ENCODE measurements around the gene SUN2.

DNA sequence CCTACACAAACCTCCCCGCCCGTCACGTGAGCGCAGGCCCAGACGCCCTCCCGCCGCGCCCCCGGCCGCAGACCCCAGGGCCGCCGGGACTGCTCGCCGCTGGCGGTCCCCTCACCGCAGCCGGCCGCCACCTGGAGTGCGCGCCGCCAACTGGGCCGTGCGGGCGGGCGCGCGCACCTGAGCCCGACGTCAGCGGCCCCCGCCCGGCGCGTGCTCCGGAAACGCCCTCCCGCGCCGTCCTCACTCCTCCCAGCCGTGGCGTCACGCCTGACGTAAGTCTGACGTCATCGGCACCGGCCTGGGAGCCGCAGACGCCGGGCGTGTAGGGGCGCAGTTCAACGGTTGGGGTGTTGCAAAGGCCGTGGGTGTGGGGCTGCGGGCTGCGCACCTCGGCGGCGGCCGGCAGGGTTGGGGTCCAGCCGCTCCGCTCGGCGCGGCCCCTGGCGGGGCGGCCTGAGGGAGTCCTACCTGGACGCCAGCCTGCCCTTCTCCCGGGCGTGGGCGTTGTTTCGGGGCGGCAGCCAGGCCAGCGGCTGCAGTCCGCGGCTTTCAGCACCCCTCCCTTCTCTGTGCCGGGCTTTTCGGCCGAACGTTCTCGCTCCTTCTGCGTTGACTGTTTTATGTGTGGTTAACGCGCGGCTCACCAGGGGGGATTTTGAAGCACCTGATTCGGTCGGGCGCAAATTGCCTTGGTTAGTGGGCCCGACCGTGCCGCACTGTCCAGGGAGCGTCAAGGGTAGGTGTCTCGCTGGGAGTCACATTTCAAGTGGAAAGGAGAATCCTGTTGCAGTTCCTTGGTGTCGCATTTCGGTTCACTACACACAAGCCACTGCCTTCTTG, 54.8 kb downstream of the SUN2 start, which contains the start of gene JOSD1:
- TF ChIP-seq EZH2phosphoT487 (IDR thresholded peaks at IDR 0.05; ENCODE audit: borderline replicate concordance, low read length), result peak; percentile 76
- TF ChIP-seq, protein P1, sequence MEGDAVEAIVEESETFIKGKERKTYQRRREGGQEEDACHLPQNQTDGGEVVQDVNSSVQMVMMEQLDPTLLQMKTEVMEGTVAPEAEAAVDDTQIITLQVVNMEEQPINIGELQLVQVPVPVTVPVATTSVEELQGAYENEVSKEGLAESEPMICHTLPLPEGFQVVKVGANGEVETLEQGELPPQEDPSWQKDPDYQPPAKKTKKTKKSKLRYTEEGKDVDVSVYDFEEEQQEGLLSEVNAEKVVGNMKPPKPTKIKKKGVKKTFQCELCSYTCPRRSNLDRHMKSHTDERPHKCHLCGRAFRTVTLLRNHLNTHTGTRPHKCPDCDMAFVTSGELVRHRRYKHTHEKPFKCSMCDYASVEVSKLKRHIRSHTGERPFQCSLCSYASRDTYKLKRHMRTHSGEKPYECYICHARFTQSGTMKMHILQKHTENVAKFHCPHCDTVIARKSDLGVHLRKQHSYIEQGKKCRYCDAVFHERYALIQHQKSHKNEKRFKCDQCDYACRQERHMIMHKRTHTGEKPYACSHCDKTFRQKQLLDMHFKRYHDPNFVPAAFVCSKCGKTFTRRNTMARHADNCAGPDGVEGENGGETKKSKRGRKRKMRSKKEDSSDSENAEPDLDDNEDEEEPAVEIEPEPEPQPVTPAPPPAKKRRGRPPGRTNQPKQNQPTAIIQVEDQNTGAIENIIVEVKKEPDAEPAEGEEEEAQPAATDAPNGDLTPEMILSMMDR (conservative IDR thresholded peaks at IDR 0.05; ENCODE audit: low read depth, low read length), result no peak

All from PC-3 (cell line).